NCI-H2171 (cell line): Measurements from ENCODE around the gene HENMT1.
A peak's percentile ranks its signal among the peaks of the same experiment; 100 is the strongest.
"Not testable (repeated sequence)": the region's sequence is repeated elsewhere in the genome, so short reads cannot be mapped to it uniquely, and the experiment has no call there.

Source experiments
- DNase-seq: peaks from one replicate; lab custom pipeline; 2025; lab: John Stamatoyannopoulos, UW

Gene HENMT1

DNA sequence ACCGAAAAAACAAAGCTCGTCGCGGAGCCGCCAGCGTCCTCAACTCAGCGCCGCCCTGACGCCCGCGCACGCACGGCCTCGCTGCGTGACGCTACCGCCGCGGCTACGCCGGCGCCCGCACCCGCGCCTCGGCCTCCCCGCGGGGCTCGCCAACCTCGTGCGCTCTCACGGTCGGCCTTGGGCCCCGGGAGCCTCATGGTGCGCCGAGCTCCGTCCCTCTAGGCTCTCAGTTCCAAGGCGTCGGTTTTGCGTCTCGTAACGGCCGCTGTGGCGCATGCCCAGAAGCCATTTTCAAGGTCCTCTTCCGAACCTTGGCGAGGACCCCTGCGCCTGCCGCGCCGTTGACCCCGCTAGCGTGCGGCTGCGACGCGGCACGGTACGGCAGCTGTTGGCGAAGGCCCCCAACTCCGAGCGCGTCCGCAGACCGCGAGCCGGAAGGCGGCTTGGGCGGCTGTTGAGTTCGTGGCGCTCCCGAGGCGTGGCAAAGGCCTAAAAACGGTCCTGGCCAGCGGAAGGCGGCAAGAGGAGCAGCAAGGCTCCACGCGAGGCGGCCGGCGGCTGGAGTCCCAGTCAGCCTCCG, at the start of gene HENMT1:
Gene HENMT1, minus strand, starts transcription at position 64 of the 580 bp plus-strand sequence. CDS start 1,209 bp downstream, outside the sequence.
- peak; percentile 81 for DNase-seq

DNA sequence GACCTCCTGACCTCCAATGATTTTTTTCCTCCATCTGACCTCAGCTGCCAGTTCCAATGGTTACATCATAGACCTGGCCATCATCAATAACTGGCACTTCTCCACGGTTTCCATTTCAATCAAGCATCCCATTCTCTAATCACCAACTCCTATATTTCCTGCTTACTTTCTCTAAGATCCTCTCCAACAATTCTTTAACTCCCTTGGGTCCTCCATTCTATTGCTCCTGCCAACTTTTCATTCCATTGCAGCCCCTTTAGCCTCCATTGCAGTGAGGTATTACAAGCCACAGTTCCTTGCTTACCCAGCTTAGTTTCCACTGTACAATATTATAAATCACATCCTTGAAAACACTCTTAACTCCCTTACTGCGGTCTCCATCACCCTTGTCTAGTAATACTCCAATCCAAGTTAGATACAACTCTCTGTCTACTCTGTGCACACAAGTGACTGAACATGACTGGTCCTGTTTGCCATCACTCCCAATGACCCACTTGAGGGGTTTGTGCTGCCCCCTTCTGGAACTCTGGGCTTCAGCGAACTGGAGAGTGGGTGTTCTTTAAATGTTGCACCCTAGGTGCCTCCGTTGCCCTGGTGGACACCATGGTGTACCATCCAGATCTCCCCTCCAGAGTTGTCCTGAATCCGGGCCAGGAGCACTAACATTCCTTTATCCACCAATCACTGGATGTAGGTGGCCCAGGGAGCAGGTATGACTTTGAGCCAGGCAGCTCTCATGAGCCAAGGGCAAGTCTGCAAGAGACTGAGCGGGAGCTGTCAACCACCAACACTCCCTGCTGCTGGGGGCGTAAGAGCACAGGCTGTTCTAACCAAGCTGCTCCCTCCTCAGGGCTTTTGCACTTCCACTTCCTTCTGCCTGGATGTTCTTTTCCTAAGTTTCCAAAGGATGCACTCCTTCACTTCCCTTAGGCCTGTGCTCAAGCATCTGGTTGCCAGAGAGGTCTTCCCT, 48.1 kb upstream of the HENMT1 start:
- no peak for DNase-seq

DNA sequence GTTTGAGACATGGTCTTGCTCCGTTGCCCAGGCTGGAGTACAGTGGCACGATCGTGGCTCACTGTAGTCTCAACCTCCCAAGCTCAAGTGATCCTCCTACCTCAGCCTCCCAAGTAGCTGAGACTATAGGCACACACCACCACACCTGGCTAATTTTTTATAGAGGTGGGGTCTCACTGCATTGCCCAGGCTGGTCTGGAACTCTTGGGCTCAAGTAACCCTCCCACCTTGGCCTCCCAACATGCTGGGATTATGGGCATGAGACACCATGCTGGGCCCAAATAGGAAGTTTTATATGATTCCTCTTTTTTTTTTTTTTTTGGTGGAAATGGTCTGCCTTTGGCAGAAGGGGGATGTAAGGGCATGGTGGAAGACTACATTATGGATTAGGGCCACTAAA, 45.8 kb upstream of the HENMT1 start:
- no peak for DNase-seq

DNA sequence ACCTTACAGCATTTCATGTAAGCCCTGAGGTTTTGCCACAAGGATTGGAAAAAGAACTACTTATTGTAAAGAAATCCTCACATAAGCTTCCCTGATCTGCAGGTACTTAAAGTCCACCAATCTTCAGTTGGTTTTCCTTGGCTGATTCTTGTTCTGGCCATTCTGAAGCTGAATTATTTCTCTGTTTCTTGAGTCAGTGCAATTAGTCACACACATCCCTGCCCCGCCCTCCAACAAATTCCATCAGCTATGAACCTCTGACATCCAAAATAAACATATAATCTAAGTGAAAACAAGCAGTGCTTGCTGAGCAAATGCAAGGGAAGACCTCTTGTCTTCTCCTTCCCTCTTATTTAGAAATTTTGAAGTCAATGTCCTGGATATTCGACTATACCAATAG, 43.6 kb upstream of the HENMT1 start:
- DNase-seq, result no peak

DNA sequence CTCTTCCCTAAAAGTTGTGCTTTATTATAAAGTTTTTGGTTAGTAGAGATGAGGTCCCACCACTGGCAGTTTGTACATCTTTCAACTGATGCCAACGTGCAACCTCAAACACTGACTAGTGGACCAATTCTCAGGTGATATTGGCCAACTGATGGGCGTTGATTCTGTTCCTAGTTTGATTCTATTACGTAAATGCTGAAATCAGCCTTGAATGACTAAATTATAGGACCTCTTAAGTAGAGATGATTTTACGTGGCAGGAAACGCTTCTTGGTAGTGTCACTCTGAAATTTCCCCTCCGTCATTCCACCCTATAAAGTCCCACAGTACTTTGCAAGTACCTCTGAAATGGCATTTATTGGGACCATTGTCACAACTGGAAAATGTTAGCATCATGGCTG, 43.0 kb upstream of the HENMT1 start:
- DNase-seq, result no peak

DNA sequence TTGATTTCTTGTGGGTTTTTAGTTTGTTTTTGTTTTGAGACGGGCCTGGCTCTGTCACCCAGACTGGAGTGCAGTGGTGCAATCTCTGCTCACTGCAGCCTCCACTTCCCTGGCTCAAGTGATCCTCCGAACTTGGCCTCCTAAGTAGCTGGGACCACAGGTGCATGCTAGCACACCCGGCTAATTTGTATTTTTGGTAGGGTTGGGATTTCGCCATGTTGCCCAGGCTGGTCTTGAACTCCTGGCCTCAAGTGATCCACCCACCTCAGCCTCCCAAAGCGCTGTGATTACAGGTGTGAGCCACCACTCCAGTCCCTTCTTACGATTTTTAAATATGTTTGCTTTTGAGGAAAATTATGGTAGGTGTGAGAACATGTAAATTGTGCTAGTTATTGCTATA, 41.2 kb upstream of the HENMT1 start:
- not testable (repeated sequence) for DNase-seq

DNA sequence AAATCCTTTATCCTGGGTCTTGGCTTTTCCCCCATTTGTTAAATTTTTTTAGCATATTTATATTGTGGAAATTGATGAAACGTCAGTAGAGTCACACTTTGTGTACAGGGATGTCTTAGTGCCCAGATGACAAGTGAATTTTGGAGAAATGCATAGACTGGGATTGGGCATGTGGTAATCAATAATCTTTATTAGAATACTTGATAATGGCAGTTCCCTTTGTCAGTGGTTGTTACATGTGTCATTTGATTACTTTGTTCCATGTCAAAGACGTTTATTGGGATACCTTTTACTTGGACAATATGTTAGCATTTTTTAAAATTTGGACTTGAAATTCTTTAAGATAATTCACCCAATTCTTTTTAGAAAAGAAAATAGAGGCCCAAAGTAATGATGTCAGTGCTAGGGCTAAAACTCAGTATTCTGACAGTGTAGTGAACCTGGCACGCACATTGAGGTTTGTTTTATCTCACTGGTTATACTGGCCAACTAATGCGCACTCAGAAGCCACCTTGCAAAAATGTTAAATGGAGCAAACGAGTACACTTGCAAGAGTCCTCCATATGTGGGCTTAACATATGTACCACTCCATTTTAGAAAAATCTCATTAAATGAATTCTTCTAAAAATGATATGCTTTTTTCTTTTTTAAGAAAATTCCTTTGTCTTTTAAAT, 40.4 kb upstream of the HENMT1 start:
- no peak for DNase-seq

DNA sequence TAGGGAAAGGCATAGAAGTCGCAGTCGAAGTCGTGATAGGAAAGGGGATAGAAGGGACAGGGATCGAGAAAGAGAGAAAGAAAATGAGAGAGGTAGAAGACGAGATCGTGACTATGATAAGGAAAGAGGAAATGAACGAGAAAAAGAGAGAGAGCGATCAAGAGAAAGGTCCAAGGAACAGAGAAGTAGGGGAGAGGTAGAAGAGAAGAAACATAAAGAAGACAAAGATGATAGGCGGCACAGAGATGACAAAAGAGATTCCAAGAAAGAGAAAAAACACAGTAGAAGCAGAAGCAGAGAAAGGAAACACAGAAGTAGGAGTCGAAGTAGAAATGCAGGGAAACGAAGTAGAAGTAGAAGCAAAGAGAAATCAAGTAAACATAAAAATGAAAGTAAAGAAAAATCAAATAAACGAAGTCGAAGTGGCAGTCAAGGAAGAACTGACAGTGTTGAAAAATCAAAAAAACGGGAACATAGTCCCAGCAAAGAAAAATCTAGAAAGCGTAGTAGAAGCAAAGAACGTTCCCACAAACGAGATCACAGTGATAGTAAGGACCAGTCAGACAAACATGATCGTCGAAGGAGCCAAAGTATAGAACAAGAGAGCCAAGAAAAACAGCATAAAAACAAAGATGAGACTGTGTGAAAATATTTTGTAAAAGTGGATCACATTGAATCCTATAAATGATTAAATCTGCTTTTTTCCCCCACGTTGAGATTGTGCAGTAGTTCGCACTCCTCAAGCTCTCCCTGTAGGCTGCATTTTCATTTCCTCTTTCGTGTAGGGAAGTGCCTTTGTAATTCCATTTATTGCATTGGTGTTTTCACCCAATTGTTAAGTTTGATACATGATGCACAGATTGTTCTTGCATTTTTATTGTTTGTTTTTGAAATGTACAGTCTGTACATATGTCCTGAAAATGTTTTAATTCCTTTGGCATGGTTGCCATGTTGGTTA, 38.8 kb upstream of the HENMT1 start:
- no peak for DNase-seq

DNA sequence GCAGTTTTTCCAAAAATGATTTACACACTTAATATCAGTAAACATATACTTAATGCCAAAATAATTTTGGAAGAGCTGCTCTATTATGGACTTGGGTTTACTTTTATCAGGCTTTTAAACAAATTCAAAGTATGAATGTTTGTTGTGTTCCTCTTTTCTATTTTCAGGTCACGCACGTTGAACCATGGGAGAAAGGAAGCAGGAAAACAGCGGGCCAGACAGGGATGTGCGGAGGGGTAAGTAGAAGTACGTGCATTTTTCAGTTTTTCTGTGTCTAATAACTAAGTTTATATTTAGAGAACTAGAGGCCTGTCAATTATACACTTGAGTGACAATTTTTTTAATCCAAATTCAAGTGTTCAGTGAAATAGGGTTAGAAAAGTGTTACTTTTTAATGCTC, 34.6 kb upstream of the HENMT1 start:
- no peak for DNase-seq

DNA sequence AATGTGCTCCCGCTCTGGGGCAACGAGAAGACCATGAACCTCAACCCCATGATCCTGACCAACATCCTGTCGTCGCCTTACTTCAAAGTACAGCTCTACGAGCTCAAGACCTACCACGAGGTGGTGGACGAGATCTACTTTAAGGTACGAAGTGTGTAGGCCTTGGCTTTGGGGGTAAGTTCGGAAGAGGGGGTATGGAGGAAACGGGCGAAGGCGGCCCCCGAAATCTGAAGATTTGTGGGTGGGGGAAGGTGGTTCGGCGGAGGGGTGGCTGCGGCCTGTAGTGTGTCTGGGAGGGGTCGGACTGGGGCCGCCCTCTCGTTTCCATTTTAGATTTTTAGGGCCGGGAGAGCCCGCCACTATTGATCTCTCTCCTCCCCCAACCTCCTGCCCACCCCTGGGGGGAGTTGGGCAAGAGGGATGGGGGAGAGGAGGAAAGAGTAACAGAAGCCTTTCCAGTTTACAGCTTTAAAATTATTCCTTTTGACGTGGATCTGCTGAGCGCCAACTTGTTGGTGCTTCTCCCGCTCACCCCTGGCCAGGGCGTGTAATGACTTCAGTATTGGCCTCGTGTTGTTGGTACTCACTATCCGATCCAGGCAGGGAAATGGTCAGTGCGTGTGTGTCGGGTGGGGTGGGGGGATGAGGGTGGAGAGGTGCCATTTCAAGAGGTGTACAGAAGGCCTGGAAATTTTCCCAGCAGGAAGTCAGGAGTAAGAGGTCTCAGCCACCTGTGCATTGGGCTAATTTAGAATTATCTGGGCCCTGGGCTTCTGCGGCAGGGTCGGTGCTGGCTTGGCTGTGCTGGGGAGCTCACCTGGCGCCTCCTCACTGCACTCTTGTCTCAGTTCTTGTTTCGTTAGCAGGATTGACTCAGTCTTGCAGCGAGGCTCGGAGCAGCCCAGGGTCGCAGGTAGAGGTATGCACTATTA, 32.1 kb upstream of the HENMT1 start:
- peak; percentile 58 for DNase-seq

DNA sequence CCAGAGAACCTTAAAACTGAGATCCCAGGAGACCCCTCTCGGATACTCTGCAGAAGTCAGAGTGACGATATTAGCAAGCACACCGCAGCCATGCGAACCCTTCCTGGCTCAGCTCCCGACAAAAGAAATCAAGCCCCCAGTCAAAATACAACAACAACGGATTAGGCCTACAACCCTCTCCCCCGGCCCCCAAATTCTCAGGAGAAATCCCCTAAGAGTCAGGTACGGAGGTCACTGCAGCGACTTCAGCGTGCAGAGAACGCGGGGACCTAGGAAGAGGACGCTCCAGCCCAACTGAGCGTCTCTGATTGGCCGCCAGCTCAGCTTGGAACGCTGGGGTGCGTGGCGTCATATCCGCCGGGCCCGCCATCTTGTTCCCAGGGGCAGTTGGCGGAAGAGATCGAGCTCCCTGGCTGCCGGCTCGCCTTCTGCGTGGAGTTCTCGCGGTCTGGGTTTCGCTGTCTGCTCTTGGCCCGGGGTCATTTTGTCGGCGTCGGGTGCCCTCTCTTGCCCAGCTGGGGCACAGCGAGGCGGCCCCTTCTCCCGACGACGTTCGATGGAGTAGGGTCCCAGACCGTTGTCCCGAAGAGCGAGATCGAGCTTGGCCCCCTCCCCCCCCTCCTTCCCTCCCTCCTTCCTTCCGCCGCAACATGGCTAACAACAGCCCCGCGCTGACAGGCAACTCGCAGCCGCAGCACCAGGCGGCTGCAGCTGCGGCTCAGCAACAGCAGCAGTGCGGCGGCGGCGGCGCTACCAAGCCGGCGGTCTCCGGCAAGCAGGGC, 31.2 kb upstream of the HENMT1 start, which contains the start of gene PRPF38B:
Gene PRPF38B, plus strand, starts transcription at position 369 of the 782 bp plus-strand sequence. Its CDS starts 282 bp downstream, at position 651.
- DNase-seq, result peak; percentile 93

DNA sequence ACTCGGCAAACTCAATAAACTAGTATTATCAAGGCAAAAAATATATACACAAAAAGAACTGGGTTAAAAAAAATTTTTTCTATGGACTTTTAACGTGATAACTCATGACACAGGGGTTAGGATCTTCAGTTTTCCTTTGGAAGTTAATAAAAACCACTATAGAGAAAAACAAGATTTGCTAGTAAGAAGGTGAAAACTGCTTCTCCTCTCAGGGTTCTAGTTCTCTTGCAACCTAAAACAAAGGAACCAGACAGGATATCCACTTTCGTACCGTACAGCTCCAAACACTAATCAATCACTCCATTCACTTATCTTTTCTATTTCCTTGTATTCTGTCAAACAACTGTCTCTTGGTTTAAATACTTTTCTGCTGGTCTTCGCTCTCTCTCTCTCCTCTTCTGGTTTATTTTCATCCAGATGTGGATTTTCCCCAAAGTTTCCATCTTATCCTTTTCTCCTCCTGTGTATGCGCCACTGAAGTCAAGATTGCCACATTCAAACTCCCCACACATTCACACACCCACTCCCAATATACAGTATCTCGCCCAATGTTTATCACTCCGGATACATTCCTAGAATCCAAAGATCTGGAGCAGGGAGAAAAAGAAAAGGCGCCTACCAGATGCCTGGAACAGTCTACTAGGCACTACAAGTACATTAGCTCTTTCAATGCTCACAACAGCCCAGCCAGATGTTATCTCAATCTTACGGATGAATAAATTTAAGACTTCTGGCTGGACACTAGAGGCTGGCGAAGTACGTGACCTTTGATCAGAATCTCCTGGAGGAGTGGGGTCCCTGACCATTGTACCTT, 30.4 kb upstream of the HENMT1 start:
- no peak for DNase-seq

DNA sequence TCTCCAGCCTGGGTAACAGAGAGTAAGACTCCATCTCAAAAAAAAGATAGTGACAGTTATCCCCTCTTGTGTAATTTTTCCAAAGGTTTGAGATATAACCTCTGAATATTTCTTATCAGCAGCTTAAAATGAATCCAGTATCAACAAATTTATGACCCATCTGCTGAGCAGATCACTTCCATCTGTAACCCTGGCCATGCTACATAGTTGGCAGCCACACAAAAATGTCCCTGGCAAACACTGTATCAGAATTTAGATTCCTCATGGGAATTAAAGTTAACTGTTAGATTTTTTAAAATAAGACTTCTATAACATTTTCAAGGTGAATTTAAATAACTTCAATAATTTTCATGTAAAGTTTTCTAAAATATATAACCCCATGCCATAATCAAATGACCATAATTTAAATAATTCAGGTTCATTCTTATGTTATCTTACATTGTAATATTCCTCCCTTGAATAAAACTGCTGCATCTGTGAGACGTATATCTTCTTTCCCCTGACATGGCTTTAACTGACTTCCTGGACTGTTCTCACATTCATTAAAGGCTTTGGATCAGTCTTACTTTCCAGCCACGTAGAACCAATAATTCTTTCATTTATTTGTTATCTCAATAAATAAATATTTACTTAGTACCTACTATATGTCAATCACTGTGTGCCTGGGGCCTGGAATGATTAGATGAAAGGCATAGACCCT, 25.9 kb upstream of the HENMT1 start:
- no peak for DNase-seq

DNA sequence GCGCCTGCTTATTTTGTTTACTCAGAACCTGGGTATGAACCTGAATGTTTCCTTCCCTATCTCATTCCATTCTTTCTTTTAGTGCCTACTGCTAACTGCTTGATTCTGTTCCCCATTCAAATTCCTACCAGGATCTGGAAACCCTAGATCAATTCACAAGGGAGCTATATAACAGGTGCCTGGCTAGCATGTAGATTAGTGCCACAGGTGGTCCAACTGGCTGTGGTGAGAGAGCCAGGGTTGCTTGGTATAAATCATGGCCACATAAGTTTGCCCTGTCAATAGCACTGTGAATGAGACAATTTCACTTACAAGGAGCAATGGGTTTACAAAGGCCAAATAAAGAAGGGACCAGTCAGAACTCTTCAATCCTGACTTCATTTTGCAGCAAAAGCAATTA, 24.6 kb upstream of the HENMT1 start:
- peak; percentile 15 for DNase-seq

DNA sequence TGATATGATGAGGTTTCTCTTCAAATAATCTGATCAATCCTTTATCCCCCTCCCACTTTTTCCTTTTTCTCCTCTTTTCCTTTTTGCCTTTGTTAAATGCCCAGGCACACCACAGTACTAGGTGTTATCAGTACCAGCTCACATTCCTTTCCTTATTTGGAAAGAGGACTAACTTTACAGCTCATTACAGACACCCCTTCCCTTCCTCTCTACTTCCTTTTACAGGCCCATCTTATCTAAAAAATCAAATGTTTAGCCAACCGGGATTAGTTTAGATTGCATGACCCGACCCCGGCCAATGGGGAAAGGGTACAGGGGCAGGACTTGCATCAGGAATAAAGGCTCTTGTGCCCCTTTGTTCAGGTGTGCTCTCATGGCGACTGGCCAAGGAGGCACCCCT, 20.8 kb upstream of the HENMT1 start:
- not testable (repeated sequence) for DNase-seq

DNA sequence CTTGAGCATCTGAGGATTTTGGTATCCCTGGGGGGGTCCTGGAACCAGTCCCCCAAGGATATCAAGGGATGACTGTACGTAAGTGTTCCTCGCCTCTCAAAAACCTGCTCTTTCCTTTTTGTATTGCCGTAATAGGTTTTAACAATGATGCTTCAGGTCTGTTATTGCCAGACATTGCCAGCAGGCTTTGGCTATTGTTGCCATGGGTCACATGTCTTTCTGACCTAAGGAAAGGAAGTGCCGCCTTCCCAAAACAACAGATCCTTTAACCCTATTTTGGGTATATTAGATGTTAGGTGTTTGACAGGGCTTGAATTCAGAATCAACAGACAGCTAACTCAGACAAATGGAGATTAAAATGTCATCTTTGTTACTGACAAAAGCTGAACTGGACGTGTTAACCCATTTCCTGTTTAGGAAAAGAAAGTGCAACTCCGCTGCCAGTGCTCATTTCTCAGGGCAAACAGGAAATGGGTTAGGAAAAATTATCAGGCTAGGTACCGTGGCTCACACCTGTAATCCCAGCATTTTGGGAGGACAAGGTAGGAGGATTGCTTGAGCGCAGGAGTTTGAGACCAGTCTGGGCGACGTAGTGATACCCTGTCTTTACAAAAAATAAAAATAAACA, 18.8 kb upstream of the HENMT1 start:
- DNase-seq, result no peak

DNA sequence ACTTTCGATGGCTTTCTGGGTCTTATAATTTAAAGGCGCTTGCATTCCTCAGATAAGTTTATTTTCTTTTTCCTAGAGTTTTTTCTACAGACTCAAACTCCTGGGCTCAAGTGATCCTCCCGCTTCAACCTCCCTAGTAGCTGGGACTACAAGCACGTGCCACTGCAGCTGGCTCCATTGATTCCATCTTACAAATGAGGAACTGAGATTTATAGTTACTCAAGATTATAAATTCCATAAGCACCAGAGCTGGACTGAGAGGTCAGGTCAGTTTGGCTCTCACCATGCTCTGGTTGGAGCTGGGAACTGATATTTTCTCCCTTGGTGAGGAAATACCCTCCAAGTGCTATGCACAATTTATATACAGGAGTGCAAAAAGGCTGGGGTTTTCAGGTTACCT, 17.8 kb upstream of the HENMT1 start:
- no peak for DNase-seq

DNA sequence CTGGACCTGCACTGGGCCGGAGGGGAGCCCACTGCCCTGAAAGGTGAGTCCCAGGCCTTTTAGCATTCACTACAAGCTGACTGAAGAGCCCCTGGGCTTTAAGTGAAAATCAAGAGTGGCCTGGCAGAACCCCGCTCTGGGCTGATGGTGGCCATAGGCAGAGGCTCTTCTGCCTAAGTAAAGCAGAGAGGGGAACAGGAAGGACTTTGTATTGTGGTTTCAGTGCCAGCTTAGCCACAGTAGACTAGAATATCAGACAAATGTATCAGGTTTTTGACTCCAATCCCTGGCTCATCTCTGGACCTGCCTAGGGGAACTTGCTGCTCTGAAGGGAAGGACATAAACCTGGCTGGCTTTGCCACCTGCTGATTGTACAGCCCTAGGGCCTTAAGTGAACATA, 10.2 kb upstream of the HENMT1 start:
- DNase-seq, result no peak
